Stimulated activated CD4-positive, alpha-beta T cell treated with anti-CD3 and anti-CD28 coated beads, TNF-alpha, amount 100 ng/mL, for 1 hour (primary cell): Measurements from ENCODE around the gene MYT1.
"Not testable (repeated sequence)": the region's sequence is repeated elsewhere in the genome, so short reads cannot be mapped to it uniquely, and the experiment has no call there.

Experiments
- DNase-seq, 3 donors: peaks; one replicate each; pipeline ENCODE4 v3.0.0-alpha.2; 2020; ENCODE audit warnings: low read depth in 3 of 3, low spot score in 1 of 3

MYT1 gene

GRCh38 chr20:64166721-64167615 lies 2.7 kb downstream of the MYT1 start:
- no peak for DNase-seq

DNA sequence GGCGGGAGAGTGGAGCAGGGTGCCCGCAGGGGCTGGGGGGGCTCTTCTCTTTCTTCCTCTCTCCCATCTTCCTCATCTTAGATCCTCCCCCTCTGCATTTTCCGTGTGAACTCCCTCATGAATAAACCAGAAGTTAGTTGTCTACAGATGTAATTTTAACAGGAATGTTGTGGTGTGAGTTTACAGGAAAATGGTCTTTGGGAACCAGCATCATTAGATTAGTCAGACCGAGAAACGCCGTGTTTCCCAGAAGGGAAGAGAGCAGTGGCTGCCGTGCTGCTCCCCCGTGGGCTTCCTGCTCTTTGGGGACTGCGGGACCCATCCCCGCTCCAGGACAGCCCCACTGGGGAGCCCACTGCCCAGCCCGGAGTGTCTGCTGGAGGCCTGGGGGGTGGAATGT lies 3.4 kb downstream of the MYT1 start:
- no peak for DNase-seq

DNA sequence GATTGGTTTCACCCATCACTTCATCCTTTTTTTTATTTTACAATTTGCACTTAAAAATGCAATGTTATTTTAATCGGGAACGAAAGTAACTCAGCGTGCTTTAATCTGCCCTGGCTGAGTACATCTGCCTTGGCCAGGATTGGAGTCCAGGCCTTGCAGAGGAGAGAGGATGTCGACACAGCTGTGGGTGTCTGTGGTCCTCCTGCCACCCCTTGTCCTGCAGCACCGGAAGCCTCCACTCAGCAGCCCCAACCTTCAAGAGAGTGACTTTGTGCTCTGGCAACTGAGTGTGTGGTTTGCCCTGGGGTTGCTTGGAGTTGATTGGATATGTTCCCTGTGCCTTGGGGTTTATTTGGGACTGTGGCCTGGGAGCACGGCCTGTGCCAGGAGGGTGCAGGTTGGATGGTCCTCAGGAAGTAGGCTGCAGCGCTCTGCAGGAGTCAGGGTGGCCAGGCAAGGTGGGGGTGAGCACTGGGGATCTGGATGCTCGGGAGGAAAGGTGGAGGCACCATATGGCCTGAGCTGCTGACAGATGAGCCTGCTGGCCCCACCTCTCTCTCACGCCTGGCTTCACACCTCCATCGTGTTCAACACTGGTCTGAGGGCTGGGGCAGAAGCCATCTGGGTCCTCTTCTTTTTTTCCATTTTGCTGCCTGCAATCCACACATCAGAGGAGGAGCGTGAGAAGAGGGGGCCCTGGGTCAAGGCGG lies 4.3 kb downstream of the MYT1 start:
- DNase-seq = no peak

DNA sequence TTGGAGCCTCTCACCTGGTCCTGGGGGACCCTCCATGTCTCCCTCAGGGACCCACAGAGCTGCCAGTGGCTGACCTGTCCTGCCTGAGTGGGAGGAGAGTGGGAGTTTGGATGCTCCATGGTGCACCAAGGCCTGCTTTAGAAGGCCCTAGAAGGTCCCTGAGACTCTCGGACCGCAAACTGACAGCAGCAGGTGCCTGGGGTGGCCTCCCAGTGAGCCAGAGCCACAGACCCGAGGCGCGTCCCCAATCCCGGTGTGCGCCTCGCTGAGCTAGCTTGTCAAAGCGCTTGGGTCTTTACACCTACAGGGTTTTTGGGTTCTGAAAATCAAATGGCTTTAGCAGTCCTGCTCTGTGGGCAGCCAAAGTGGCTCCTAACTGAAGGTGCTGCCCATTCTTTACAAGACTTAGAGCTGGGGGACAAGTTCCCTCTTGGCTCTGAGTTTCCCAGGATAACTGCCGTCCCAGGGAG lies 4.9 kb downstream of the MYT1 start:
- DNase-seq = no peak

- no peak for DNase-seq
Measured at GRCh38 chr20:64171211-64171610, 7.0 kb downstream of the MYT1 start.

GRCh38 chr20:64173116-64173515 lies 8.9 kb downstream of the MYT1 start:
- DNase-seq = no peak

DNA sequence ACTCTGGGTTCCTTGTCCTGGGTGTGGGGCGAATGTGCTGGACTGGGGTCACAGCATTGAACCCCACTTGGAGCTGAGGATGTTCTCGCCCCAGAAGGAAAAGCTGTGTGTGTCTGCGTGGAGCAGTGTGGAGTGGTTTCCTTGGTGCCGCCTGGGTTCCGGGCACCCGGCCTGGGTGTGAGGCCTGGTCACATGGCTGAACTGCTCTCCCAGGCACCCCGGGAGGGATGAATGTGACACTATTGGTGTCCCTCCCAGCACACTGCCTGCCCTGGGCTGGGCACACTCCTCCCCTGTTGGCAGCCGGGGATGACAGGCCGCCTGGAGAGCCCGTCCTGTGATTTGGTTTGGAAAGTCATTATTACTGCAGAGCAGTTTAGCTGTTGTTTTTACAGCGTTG lies 12.3 kb downstream of the MYT1 start:
- no peak for DNase-seq

GRCh38 chr20:64176971-64177370 lies 12.7 kb downstream of the MYT1 start:
- DNase-seq = no peak

GRCh38 chr20:64177384-64177783 lies 13.1 kb downstream of the MYT1 start:
- DNase-seq = no peak

DNA sequence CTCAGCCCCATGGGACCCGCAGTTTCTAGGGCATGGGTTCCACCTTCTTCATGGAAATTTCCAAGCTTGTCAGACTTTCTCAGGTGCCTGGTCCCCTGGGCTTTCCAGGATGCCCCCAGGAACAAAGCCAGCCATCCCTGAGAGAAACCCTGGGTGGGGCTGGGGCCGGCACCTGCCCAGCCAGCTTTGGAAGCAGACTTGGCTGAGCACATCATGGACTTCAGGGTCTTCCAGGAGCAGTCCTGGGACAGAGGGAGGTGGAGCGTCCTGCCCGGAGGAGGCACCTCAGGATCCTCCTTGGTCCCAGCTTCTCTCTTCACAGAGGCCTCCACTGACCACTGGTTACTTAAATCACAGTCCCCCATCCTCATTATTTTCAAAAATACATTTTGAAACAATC lies 13.5 kb downstream of the MYT1 start:
- no peak for DNase-seq

DNA sequence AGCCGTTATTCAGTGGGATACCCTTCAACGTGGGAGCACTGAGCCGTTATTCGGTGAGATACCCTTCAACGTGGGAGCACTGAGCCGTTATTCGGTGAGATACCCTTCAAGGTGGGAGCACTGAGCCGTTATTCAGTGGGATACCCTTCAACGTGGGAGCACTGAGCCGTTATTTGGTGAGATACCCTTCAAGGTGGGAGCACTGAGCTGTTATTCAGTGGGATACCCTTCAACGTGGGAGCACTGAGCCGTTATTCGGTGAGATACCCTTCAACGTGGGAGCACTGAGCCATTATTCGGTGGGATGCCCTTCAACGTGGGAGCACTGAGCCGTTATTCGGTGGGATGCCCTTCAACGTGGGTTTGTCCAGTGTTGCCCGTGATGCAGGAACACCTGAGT lies 14.7 kb downstream of the MYT1 start:
- DNase-seq = not testable (repeated sequence)

GRCh38 chr20:64179805-64180204 lies 15.6 kb downstream of the MYT1 start:
- DNase-seq = no peak

DNA sequence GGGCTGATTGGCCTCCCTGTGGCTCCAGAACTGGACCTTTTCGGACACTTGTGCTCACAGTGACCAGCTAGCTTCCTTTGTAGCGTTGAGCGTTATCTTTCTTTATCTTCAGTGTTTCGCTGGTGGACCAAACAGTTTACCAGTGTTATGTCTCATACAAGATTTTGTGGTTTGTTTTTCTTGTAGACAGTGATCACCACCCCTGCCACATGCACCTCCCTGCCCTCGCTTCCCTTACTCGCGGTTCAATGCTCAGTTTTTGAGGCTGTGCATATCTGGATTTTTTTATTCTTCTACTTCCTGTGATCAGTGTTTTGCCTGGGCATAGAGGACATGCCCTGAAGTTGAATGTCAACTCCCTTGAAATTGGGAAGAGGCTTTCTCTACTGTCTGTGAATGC lies 16.4 kb downstream of the MYT1 start:
- no peak for DNase-seq

- no peak for DNase-seq
Measured at GRCh38 chr20:64181391-64181790, 17.1 kb downstream of the MYT1 start.

DNA sequence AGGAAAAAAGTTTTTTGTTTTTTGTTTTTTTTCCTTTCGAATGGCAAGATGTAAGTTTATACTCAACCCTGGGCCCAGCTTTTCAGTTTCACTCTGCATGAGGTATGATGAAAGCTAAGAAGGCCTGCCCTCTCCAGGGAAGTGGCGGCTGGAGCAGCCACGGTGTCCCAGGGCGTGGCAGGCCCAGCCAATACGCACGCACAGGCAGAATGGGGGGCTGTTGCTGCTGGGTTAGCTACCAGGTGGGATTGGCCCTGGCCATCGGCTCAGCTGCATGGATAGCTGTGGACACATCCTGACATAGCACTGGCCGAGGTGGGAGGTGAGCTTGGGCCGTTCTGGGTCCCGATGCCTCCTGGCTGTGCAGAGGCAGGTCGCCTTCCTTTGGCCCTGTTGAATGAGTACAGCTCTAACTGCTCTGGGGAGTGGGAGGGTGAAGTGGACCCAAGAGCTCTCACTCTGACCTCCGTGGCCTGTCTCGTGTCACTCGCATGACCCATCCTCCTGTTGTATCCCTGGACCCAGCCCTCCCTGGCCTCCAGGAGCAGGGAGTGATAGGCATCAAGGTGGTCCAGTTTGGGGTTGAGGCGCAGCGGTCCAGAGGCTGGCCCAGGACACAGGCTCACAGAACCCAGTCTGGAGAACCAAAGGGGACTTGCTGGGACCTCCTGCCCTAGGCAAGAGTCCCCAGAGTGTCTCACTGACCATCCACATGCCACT lies 18.1 kb downstream of the MYT1 start:
- DNase-seq = no peak

DNA sequence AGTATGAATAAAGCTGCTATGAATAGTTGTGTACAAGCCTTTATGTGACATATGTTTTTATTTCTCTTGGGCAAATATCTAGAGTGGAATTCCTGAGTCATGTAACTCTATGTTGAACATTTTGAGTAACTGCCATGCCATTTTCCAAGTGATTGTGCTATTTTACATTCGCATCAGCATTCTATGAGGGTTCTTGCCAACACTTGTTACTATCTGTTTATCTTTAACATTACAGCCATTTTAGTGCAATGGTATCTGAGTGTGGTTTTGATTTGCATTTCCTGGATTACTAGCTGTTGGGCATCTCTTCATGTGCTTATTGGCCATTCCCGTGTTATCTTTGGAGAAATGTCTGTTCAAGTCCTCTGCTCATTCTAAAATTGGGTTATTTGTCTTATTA lies 19.1 kb downstream of the MYT1 start:
- DNase-seq = no peak

GRCh38 chr20:64184795-64185194 lies 20.5 kb downstream of the MYT1 start:
- DNase-seq = no peak

DNA sequence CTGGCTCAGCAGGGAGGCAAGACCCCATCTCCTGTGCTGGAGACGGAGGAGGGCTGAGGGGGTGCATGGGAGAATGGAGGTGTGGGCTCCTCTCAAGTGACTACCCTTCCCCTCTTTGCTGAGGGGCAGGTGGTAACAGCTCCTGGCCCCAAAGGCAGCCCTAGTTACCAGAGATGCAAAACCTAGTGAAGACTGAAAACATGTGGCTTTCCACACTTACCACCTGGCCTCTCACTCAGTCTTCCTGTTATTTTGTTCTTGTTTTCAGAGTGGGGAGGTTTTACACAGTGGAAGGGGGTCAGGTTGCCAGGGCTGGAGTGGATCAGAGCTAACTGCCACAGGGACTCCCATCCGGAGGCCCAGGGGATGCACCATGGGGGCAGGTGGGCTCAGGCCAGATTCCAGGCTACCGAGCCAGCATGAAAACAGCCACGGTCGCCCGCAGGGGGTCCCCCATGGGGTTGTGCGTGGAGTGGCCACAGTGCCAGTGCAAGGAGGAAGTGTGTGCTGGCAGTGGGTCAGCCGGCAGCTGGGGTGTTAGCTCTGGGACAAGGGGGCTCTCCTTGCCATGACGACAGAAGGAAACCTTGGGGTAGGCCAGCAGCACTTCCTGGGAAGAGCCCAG lies 21.1 kb downstream of the MYT1 start:
- DNase-seq = no peak

- DNase-seq = no peak
Measured at GRCh38 chr20:64186071-64186598, 21.9 kb downstream of the MYT1 start.

GRCh38 chr20:64187213-64187612 lies 23.0 kb downstream of the MYT1 start:
- not testable (repeated sequence) for DNase-seq

- DNase-seq = no peak
Measured at GRCh38 chr20:64188091-64188490, 23.8 kb downstream of the MYT1 start.
